NT2/D1 (cell line): ENCODE measurements around the gene ENO1.

Experiments
- DNase-seq: peaks from one replicate; pipeline ENCODE4 v3.0.0-alpha.2; 2011; ENCODE audit warnings: low read depth, low spot score
- H3K27me3 ChIP-seq: 2 replicates; pipeline ENCODE4 v1.6.0; 2011; ENCODE audit warnings: mild to moderate bottlenecking; ENCODE audit not compliant: insufficient read length, insufficient read depth
- H3K36me3 ChIP-seq: 2 replicates; pipeline ENCODE4 v1.6.1; 2011; ENCODE audit warnings: mild to moderate bottlenecking, low read length, mixed read lengths; ENCODE audit not compliant: insufficient read depth, insufficient read length
- H3K4me1 ChIP-seq: 2 replicates; pipeline ENCODE4 v1.5.1; 2011; ENCODE audit not compliant: insufficient read depth, insufficient read length
- H3K4me3 ChIP-seq: 2 replicates; pipeline ENCODE4 v1.5.1; 2011; ENCODE audit warnings: low read depth; ENCODE audit not compliant: insufficient read length
- H3K9ac ChIP-seq: 2 replicates; pipeline ENCODE4 v1.6.0; 2011; ENCODE audit warnings: low read depth; ENCODE audit not compliant: insufficient read length
- H3K9me3 ChIP-seq: 2 replicates; pipeline ENCODE4 v1.5.1; 2011; ENCODE audit warnings: mild to moderate bottlenecking, low read length; ENCODE audit not compliant: insufficient read depth
- SUZ12 ChIP-seq: IDR thresholded peaks from 2 replicates; pipeline ENCODE4 v1.6.1; 2011; ENCODE audit not compliant: insufficient read length, insufficient read depth; ENCODE audit errors: extremely low read depth
- YY1 ChIP-seq: IDR thresholded peaks from 2 replicates; pipeline ENCODE4 v1.6.1; 2011; ENCODE audit not compliant: insufficient read length, insufficient read depth
- ZNF274 ChIP-seq: IDR thresholded peaks from 2 replicates; pipeline ENCODE4 v1.6.1; 2011; ENCODE audit warnings: mild to moderate bottlenecking, low read depth, low read length

Gene ENO1

DNA sequence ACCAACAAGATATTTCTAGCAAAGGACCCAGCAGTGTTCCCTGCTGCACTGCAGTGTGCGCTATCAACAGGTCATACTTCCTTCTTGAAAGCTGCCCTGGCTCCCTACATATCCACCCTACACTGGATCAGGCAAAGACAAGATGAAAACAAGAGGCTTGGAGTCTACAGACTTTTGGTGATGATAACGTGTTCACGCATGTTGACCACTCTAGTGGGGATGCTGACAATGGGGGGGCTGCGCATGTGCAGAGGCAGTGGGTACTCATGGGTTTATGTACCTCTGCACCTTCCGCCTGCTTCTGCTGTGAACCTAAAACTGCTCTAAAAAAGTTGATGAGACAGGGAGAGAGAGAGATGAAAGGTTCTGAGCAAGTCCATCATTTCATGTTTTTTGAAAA, 5.5 kb downstream of the ENO1 start:
- no peak for TF ChIP-seq ZNF274
- TF ChIP-seq YY1 = no peak
- no peak for TF ChIP-seq SUZ12
- peak overlapping the region; percentile 14 for H3K9ac ChIP-seq

DNA sequence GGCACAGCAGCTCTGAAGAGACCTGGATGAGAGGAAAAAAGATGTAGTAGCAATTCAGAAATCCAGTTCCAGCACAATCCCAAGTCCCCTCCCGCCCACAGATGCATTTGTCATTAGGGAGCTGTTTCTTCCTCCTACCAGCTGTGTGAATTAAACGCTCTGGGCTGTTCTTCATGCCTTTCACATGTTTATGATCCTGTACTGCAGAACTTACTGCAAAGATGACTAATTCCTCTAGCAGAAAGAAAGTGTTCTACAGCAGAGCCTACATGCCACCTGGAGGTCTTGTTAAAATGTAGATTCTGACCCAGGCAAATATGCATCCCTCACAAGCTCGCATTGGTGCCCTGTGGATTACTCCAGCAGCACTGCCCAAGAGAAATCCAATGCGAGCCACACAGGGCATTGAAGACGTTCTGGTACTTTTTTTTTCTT, 6.5 kb downstream of the ENO1 start:
- Histone ChIP-seq H3K9ac (no peak overlapping the region), H3K4me3 (peak overlapping the region; percentile 20), H3K4me1 (peaks cover 27% of the 10 kb centered on the region), H3K36me3 (peaks cover 89% of the 10 kb centered on the region), H3K27me3 (no peaks in the 10 kb centered on the region), H3K9me3 (no peaks in the 10 kb centered on the region)
- TF ChIP-seq YY1 (no peak), SUZ12 (no peak), ZNF274 (no peak)
- no peak for DNase-seq

More for the DNA sequence above, 5.5 kb downstream of the ENO1 start:
- H3K27me3 ChIP-seq = no peaks in the 10 kb centered on the region
- DNase-seq = no peak
- peaks cover 87% of the 10 kb centered on the region for H3K36me3 ChIP-seq
- H3K9me3 ChIP-seq = no peaks in the 10 kb centered on the region
- peak overlapping the region; percentile 32 for H3K4me3 ChIP-seq
- H3K4me1 ChIP-seq = peaks cover 25% of the 10 kb centered on the region

DNA sequence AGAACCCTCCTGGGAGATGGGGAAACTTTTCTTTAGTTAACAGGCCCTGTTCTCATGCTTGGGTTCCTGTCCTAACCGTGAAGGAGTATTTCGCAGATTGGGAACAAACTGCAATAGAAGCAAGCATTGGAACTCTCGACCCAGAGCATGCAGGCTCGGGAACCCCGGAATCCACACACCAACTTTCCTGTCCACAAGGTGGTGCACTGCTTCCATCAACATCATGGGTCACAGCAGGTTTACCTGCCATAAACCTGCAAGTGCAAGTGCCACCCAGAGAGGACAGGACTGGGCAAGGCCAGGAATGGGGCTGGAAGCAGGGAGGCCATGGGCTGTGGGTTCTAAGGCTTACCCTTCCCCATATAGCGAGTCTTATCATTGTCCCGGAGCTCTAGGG, 6.9 kb downstream of the ENO1 start:
- Histone ChIP-seq H3K9me3 (no peaks in the 10 kb centered on the region), H3K4me1 (peaks cover 32% of the 10 kb centered on the region), H3K36me3 (peaks cover 90% of the 10 kb centered on the region), H3K9ac (peak overlapping the region; percentile 34), H3K4me3 (no peak overlapping the region), H3K27me3 (no peaks in the 10 kb centered on the region)
- no peak for DNase-seq
- no peak for TF ChIP-seq SUZ12
- no peak for TF ChIP-seq YY1
- TF ChIP-seq ZNF274 = no peak

DNA sequence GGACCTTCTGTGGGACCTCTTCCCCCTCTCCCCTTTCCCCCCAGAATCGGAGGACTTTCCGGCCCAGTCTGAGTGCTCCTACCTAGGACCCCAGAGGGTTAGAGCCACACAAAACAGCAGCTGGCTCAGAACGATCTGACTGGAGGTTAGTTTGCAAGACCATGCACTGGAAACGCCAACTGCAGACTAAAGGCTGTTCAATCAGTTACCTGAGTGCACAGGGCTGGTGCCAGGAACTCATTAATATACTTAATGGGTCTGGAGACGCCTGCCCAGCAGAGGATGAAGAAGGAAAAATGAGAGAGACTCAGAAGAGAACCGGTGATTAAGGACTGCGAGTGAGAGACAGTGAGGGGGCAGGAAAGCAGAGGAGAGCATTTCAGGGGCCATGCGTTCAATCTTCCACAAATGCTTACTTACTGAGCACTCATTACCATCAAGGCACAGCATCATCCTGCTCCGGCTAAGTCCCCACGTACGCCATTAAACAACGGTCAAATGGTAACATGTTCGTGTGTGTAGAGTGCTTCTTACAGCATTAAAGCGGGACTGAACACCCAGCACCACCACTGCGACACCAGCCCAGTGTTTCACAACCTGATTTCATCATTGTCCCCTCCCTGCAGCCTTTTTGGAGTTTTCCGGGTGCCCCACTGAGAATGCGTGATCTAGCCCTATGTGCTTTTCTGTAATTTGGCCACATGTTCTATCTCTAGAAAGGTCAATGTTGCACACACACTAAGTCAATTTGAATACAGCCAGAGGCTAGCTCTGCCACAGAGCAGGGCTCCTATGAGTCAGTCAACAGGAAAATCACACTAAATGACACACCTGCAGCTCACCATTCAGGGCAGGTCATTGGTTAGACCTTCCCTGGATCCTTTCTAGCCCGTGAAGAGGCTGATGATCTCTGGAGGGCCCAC, 7.6 kb downstream of the ENO1 start:
- no peak for DNase-seq
- Histone ChIP-seq H3K9ac (peak overlapping the region; percentile 34), H3K27me3 (no peaks in the 10 kb centered on the region), H3K9me3 (no peaks in the 10 kb centered on the region), H3K4me1 (peaks cover 34% of the 10 kb centered on the region), H3K36me3 (peaks cover 91% of the 10 kb centered on the region), H3K4me3 (no peak overlapping the region)
- TF ChIP-seq SUZ12 = no peak
- TF ChIP-seq ZNF274 = no peak
- no peak for TF ChIP-seq YY1

DNA sequence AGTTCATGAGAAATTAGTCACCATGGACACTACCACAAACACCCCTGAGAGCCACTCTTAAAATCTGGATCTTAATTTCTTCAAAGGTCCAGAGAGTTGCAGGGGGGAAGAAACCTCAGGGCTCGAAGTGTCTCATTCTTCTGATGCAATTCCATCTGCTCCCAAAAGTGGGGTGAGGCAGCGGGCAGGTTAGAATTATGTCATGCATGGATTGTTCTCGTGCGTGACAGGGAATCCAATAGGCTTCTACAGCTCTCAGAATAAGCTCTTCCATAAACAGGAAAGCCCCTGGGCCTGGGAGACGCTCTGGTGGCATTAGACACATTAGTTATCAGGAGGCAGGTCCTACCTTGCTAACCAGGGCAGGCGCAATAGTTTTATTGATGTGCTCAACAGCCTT, 8.4 kb downstream of the ENO1 start:
- H3K9ac ChIP-seq = no peak overlapping the region
- no peak for DNase-seq
- no peak overlapping the region for H3K4me3 ChIP-seq
- no peaks in the 10 kb centered on the region for H3K27me3 ChIP-seq
- no peaks in the 10 kb centered on the region for H3K9me3 ChIP-seq
- peaks cover 91% of the 10 kb centered on the region for H3K36me3 ChIP-seq
- peaks cover 39% of the 10 kb centered on the region for H3K4me1 ChIP-seq
- TF ChIP-seq YY1 = no peak
- TF ChIP-seq ZNF274 = no peak
- TF ChIP-seq SUZ12 = no peak

DNA sequence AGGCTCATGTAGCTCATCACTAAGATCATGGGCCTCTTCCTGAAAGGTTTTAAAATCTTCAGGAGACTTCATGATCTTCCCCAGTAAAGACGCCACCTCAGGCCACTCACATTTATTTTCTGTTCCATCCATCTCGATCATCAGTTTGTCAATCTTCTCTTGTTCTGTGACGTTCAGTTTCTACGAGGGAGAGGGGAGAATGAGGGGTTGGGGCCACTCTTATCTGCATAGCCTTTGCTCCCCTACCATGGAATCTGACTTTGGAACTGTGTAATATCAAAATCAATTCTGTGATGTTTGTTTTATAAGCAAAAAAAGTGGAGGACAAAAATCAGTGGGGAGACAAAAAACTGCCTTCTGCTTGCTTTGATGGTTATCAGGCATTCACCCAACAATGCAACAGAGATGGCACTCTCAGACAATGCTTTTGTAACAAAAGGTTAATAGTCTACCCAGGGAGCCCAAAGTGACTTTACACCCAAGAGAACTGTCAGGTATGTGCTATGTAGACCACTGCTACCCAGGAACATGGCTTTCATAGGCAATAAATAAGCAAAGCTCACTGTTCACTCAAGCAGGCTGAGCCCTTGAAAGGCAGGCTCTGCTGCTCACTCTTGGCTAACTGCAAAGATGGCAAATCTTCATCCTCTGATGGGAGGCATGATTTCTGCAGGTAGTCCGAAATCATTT, 10.5 kb downstream of the ENO1 start:
- H3K4me1 ChIP-seq = peaks cover 42% of the 10 kb centered on the region
- no peak for DNase-seq
- TF ChIP-seq SUZ12 (no peak), ZNF274 (no peak), YY1 (no peak)
- peaks cover 99% of the 10 kb centered on the region for H3K36me3 ChIP-seq
- H3K9ac ChIP-seq = no peak overlapping the region
- no peaks in the 10 kb centered on the region for H3K27me3 ChIP-seq
- no peaks in the 10 kb centered on the region for H3K9me3 ChIP-seq
- no peak overlapping the region for H3K4me3 ChIP-seq

DNA sequence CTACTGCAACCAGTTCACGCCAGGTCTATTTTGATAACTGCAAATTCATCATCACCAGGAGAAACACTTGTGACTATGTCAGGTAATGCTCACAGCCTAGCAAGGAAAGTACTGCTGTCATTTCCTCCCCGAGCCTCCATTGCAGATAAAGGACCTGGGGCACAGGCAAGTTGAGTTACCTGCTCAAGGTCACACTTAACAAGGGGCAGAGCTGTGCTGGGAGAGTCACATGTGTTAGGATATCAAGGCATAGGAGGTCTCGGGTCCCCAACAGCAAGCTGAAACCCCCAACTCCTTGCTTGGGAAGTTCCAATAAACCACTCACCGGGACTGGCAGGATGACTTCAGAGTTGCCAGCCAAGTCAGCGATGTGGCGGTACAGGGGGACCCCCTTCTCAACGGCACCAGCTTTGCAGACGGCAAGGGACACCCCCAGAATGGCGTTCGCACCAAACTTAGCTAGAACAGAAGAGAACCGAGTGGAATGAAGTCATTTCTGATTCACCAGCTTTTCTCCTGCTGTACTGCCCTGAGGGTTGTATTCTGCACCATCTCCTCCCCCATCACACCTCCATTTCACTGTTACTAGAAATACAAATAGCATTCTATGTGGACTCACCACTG, 11.6 kb downstream of the ENO1 start:
- DNase-seq = no peak
- no peak overlapping the region for H3K9ac ChIP-seq
- H3K4me3 ChIP-seq = no peak overlapping the region
- no peak for TF ChIP-seq SUZ12
- no peak for TF ChIP-seq ZNF274
- TF ChIP-seq YY1 = no peak
- no peaks in the 10 kb centered on the region for H3K27me3 ChIP-seq
- peaks cover 36% of the 10 kb centered on the region for H3K4me1 ChIP-seq
- peaks cover 99% of the 10 kb centered on the region for H3K36me3 ChIP-seq
- no peaks in the 10 kb centered on the region for H3K9me3 ChIP-seq
